GM19239 (cell line): ENCODE measurements around the gene TMEM120B.
"Not testable (repeated sequence)": the region's sequence is repeated elsewhere in the genome, so short reads cannot be mapped to it uniquely, and the experiment has no call there.

ENCODE experiments used
- DNase-seq: peaks from one replicate; pipeline ENCODE4 v3.0.0; 2011; ENCODE audit warnings: low spot score; ENCODE audit not compliant: insufficient read length
- FAIRE-seq: peaks from 2 replicates; lab custom pipeline; 2011; peaks lifted over from hg19 to GRCh38; lab: Jason Lieb, UNC

Gene TMEM120B

DNA sequence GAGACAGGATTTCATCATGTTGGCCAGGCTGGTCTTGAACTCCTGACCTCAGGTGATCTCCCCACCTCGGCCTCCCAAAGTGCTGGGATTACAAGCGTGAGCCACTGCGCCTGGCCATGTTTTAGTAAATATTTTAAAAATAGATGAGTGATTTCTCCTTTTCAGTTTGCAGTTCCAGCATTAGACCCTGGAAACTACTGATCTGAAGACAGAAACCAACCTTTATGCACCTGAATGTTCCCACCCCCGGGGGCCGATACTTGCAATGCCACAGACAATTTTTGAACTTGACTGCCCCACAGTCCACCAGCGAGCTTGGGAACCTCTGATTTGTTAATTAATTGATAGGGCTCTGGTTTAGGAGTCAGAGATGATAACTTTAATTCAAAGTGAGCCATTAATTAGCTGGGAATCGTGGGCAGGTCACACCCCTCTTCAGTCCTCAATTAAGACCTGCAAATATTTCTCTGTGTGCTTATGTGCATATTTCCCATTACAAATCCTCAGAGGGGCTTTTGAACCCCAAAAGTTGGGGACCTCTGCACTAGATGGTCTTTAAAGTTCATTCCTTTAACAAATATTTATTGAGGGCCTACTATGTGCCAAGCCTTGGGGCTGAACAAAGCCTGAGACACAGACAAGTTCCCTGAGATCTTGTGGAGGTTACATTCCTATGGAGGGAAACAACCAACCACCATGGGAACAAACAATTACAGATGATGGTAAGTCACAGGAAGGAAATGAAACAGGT is 4.1 kb upstream of the TMEM120B start:
- FAIRE-seq (no peak), DNase-seq (no peak)

DNA sequence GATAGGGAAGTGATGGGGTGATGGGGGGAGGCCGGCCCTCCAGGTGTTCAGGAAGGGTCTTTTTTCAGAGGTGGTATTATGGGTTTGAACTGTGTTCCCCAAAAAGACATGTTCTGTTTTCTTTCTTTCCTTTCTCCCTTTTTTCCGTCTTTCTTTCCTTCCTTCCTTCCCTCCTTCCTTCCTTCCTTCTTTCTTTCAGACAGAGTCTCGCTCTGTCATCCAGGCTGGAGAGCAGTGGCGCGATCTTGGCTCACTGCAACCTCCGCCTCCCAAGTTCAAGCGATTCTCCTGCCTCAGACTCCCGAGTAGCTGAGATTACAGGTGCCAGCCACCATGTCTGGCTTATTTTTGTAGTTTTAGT is 3.5 kb upstream of the TMEM120B start:
- not testable (repeated sequence) for DNase-seq, FAIRE-seq

DNA sequence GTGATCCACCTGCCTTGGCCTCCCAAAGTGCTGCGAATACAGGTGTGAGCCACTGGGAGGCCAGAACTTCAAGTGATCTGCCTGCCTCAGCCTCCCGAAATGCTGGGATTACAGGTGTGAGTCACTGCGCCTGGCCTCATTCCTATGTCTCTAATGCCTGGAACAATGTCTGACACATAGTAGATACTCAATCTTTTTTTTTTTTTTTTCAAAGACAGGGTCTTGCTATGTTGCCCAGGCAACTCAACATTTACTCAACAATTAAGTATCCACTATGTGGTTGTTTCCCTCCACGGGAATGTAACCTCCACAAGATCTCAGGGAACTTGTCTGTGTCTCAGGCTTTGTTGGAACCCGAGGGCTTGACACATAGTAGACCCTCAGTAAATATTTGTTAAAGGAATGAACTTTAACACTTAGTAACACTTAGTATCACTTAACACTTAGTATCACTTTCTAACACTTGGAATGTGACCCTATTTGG is 3.0 kb upstream of the TMEM120B start:
- DNase-seq = no peak
- no peak for FAIRE-seq

DNA sequence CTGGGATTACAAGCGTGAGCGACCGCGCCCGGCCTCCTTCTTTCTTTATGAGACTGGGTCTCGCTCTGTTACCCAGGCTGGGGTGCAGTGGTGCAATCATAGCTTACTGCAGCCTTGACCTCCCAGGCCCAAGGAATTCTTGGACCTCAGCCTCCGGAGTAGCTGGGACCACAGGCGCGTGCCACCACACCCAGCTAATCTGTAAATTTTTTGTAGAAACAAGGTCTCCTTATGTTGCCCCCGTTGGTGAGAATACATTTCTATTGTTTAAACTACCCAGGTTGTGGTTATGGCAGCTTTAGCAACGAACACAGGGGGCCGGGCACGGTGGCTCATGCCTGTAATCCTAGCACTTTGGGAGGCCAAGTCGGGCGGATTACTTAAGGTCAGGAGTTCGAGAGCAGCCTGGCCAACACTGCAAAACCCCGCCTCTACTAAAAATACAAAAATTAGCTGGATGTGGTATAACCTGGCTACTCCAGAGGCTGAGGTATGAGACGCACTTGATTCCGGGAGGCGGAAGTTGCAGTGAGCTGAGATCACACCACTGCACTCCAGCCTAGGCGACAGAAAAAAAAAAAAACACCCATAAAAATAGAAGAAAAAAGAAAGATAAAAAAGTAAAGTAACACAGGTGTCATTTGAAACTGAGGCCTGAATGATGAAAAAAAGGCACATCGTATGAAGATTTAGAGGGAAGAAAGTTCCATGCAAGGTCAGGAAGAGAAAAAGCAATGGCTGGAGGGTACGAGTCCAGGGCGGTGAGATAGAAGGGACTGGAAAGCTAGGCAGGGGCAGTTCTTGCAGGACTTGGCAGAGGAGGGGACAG is 977 bp upstream of the TMEM120B start:
- FAIRE-seq (no peak), DNase-seq (no peak)

DNA sequence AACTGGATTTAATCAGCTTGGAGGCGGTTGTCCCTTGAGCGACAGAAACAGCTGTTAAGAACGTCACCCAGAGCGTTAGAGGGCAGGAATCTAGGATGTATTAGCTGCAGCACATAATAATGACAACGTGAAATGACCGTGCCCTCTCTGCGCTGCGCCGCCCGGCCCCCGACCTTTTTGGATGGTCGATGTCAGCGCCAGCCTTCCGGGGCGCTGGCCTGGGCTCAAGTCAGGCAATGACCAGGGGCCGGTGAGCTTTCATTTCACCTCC is 427 bp upstream of the TMEM120B start:
- no peak for FAIRE-seq
- DNase-seq = no peak

DNA sequence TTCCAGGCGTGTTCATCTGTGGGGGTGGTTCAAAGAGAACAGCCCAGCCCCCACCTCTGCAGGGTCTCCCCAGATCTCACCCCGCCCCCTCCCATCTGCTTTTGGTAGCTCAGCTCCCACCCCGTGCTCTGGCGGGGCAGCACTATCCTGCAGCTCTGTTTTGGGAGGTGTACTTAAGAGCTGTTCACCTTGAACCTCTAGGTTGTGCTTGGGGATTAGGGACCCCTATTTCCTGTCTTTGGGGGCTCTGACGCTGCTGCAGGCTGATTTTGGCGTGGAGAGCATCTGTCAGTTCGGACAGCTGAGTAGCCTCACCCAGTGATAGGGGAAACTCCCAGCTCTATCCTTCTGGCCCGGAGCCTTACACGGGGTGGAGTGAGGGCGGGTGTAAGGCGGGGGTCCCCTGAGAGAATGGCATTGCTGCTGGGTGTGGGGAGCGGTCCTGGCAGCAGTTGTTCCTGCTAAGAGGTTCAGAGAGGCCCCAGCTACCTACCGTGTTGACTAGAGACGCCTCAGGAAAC is 765 bp downstream of the TMEM120B start:
- no peak for FAIRE-seq
- no peak for DNase-seq

DNA sequence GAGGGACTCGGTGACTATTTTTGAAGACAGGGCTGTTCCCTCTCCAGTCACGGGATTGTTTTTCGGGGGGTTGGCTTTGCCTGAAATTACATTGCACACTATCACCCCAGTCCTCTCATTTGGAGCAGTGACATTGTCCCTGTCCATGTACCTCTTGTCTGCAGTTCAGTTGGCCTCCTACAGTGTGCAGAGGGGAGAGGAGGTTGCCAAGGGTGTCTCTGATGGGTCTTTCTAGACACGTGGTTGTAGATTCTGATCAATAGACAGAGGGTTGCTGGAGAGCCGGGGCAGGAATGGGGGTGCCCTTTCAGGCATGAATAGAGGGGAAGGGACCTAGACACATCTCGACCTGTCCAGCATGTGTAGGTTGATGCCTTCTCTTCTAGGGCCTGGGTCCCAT is 1.2 kb downstream of the TMEM120B start:
- FAIRE-seq (no peak), DNase-seq (no peak)

DNA sequence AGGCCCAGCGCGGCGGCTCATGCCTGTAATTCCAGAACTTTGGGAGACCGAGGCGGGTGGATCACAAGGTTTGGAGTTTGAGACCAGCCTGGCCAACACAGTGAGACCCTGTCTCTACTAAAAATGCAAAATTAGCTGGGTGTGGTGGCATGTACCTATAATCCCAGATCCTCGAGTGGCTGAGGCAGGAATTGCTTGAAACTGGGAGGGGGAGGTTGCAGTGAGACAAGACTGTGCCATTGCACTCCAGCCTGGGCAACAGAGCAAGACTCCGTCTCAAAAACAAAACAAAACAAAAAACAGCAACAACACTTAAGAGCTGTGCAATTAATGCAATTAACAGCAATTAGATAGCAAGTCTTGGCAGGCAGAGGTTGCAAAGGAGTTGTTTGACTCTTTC is 2.5 kb downstream of the TMEM120B start:
- FAIRE-seq, DNase-seq: not testable (repeated sequence)

DNA sequence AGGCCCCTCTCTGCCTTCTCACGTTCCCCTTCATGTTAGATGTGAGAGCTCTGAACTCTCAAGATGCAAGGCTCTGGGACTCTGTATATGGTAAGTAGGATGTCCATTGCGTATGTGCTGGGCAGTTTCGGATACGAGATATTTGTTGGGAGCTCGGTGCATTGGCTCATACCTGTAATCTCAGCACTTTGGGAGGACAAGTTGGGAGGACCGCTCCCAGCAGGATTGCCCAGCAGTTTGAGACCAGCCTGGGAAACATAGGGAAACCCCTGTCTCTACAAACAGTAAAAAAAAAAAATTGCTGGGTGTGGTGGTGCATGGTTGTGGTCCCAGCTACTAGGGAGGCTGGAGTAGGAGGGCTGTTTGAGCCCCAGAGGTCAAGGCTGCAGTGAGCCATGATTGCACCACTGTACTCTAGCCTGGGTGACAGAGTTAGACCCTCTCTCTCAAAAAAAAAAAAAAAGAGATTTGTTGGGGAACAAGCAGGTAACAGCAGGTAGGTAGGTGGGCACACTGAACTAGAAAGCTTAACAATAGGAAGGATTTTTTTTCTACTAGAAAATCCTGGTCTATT is 3.4 kb downstream of the TMEM120B start:
- FAIRE-seq (no peak), DNase-seq (no peak)

DNA sequence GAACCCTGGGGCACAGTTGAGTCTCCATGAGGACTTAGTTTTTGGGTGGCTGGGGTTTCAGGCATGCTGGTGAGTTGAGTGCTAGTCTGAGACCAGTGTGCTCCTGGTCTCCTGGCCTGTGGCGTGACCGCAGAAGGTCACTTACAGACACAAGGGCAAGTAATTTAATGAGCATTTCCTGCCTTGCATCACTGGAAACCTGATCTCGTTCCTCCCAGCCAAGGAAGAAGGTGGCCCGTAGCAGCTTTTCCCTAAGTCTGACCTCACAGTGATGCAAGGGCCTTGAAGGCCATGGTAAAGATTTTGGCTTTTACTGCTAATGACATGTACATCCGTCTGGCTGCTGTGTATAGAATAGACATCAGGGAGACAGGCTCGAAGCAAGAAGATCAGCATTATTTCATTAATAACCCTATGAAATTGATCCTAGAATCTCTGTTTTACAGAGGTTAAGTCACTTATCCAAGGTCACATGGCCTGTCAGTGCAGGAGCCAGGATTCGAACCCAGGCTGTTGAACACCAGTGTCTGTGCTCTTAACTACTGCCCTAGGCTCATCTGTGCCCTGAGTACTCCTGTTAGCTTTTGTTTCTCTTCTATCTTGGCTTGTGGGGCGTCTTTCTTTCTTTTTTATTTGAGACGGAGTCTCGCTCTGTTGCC is 4.6 kb downstream of the TMEM120B start:
- no peak for FAIRE-seq
- no peak for DNase-seq

DNA sequence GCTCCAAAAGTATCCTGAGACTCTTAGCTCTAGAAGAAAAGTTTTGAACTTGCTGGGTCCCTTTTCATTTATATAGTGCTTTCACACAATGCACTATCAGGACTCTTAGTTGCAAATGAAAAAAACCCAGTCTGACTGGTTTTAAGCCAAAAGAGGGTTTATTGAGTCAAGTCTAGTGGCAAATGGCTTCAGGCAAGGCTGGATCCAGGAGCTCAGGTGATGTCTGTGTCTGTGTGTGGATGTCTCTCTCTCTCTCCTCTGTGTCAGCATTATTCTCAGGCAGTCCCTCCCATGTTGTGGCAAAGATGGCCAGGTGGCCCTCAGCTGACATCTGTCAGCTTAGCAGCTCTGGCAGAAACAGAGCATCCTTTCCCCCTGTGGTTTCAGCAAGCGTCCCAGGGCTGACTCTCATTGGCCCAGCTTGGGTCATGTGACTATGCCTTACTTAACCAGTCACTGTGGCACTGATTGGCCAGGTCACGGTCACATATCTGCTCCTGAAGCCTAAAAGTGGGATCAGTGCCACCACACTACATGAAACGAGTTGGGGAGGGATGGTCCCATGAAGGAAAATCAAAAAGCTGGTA is 6.2 kb downstream of the TMEM120B start:
- FAIRE-seq (no peak), DNase-seq (no peak)

DNA sequence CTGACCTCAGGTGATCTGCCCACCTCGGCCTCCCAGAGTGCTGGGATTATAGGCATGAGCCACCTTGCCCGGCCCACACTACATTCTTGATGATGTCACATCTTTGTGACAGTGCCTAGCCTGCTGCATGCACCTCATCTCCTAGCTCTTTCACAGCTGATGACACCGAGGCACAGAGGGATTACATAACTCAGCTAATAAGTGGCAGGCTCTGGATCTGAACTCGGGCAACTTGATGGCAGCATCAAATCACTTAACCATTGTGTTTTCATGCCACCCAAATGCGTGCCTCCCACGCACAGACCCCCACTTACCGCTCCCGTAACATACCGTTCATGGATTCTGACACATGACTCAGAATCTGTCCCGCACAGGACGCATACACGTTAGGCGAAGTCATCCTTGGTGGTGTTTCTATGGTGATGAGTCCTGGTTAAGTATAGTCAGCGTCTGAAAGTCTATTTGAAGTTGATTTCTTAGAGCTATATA is 7.4 kb downstream of the TMEM120B start:
- FAIRE-seq (no peak), DNase-seq (no peak)

DNA sequence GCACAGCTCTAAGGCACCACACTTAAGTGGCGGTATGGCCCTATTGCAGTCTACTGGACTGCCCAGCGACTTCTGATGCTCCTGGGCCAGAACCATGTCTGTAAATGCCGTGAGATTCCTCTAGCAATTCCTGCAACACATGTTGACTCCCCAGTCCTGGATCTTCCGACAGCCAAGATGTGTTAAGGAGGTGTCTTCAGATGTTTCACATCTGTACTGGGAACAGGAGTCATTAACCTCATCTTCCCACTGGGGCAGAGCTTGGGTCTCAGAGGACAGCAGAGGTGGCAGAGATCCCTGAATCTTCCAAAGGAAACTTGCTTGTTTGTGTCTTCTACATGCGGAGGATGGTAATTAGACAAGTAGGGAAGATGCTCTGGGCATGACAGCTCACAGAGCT is 8.2 kb downstream of the TMEM120B start:
- DNase-seq (no peak), FAIRE-seq (no peak)

DNA sequence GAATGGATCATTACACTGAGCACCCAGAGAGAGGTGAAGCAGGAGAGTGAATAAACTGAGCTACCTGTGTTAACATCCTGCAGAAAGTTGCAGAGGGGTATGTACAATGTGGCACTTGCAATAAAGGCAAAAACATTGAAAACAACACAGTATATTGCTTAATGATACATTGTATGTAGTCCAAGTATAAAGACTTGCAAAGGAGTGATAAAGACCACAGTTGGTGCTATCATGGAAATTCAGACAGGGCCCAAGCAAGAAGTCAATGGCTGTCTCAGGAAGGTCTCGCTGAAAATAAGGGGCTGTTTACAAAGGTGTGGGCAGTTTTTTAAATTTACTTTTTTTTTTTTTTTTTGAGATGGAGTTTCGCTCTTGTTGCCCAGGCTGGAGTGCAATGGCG is 10.0 kb downstream of the TMEM120B start:
- DNase-seq = no peak
- FAIRE-seq = no peak

DNA sequence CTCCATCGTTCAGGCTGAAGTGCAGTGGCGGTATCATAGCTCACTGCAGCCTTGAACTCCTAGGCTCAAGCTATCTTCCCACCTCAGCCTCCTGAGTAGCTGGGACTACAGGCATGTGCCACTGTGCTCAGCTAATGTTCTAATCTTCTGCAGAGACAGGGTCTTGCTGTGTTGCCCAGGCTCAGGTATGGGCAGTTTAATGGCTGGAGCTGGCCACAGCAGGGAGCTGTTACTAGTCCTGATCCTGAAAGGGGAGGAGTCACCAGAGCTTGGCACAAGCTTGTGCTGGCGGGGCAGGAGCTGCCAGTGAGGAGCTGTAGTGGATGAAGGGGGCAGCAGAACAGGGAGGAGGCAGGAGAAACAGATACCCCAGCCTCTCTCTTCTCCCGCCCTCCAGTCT is 10.6 kb downstream of the TMEM120B start:
- DNase-seq (no peak), FAIRE-seq (no peak)

DNA sequence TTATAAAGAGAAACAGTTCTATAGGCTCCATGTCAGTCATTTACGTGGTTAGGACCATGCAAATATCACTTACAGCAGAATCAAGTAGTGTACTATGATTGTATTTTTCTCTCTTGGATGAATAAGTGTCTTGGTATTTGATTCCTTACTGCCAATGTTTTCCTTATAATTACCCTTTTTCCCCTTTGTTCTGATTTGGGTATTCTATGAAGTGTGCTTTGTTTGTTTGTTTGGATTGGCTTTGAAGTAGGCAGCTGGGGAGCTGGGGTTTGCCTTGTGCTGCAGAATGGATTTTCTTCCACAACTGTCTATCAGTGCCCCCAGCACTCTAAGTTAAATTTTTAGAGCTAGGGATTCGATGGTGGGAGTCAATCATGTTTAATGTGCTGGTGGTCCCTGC is 12.4 kb downstream of the TMEM120B start:
- no peak for FAIRE-seq
- no peak for DNase-seq

DNA sequence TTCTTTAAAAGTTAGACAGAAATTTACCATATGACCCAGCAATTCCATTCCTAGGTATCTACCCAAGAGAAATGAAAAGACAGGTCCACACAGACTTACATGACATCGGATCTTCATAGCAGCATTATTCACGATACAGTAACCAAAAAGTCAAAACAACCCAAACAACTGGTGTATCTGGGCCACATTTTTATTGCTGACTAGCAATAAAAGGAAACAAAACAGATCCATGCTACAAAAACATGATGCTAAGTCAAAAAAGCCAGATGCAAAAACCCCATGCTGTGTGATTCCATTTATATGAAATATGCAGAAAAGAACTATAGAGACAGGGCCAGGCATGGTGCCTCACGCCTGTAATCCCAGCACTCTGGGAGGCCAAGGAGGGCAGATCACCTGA is 12.9 kb downstream of the TMEM120B start:
- no peak for DNase-seq
- FAIRE-seq = no peak

DNA sequence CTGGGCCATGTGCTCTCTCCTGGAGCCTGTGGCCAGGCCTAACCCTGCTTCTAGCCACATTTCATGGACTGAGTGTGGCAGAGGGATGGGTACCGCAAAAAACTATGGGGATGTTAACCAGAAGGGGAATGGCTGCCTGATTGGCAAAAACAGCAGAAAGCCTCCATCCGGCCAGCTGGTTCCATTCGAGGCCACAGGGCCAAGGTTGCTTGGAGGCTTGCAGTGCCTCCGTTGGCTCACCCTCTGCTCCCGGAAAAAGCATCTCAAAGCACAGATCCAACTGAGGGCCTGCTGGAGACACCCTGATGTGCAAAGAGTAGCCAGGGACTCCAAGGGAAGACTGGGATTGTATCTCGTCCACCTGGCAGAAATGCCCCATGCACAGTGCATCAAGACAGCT is 16.5 kb downstream of the TMEM120B start:
- DNase-seq = no peak
- FAIRE-seq = no peak

DNA sequence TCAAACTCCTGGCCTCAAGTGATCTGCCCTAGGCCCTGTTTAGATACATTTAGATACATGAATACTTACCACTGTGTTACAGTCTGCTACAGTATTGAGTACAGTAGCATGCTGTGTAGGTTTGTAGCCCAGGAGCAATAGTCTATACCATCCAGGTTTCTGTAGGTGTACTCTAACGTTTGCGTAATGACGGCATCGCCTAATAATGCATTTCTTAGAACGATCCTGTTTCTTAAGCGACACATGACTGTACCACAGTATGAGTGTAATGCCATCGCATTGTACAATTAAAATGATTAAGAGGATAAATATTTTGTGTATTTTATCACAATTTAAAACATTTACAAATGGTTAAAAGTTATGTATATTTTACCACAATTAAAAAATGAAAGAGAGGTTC is 18.9 kb downstream of the TMEM120B start:
- DNase-seq = no peak
- FAIRE-seq = no peak

DNA sequence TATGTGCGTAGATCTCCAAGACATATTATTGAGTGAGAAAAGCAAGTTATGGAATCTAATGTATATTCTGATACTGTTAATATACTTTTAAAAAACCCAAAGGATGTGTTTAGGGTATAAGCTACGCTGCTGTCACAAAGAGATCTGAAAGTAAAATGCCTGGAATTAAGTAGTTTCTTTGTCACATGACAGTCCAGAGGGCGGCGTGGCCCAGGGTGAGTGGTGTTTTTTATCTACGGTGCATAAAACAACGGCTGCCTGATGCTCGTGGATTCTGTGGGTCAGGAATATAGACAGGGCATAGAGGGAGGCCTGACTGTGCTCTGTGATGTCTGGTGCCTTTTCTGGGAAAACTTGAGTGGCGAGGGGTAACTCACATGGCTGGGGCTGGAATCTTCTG is 21.3 kb downstream of the TMEM120B start:
- no peak for DNase-seq
- FAIRE-seq = no peak
